ENCODE results near the gene EFHC2.

GRCh38 chrX:44147130-44147529 is 196.3 kb downstream of the EFHC2 start:
- no peak for TF ChIP-seq CTCF (IDR thresholded peaks at IDR 0.05)
- no peak for TF ChIP-seq POLR2A (IDR thresholded peaks at IDR 0.05)
